Stimulated activated CD4-positive, alpha-beta T cell treated with anti-CD3 and anti-CD28 coated beads, Interleukin-2, amount 100 ng/mL, for 24 hours (primary cell): ENCODE results near the gene UNC13B.
"Not testable (repeated sequence)": the region's sequence is repeated elsewhere in the genome, so short reads cannot be mapped to it uniquely, and the experiment has no call there.

Source experiments
- DNase-seq, 2 donors: peaks; one replicate each; pipeline ENCODE4 v3.0.0-alpha.2; 2020

The UNC13B gene

GRCh38 chr9:35395706-35396101 is 233.9 kb downstream of the UNC13B start:
- DNase-seq: no peak

- no peak for DNase-seq
These were observed 234.9 kb downstream of the UNC13B start for GRCh38 chr9:35396560-35397215.

GRCh38 chr9:35397216-35397698 is 235.4 kb downstream of the UNC13B start:
- no peak for DNase-seq

GRCh38 chr9:35397923-35398322 is 236.1 kb downstream of the UNC13B start:
- no peak for DNase-seq

- no peak for DNase-seq
These were observed 237.0 kb downstream of the UNC13B start for GRCh38 chr9:35398651-35399335.

DNA sequence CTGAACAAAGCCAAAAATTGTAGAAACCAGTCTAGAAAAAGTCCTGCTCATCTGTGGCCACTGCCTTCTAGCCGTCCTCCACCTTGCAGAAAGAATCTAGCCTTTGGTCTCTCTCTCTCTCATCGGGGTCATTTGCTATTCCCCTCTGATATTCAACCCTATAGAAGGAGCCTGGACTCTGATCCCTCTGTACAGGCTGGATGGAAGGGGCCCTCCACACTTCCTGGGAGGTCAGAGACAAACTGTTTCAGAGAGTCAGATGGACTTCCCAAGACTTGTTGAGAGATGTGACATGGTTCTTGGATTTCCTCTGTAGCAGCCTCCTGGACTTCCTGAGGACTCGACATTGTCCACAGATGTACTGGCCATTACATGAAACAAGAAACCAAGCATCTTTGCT is 243.1 kb downstream of the UNC13B start:
- DNase-seq: no peak

DNA sequence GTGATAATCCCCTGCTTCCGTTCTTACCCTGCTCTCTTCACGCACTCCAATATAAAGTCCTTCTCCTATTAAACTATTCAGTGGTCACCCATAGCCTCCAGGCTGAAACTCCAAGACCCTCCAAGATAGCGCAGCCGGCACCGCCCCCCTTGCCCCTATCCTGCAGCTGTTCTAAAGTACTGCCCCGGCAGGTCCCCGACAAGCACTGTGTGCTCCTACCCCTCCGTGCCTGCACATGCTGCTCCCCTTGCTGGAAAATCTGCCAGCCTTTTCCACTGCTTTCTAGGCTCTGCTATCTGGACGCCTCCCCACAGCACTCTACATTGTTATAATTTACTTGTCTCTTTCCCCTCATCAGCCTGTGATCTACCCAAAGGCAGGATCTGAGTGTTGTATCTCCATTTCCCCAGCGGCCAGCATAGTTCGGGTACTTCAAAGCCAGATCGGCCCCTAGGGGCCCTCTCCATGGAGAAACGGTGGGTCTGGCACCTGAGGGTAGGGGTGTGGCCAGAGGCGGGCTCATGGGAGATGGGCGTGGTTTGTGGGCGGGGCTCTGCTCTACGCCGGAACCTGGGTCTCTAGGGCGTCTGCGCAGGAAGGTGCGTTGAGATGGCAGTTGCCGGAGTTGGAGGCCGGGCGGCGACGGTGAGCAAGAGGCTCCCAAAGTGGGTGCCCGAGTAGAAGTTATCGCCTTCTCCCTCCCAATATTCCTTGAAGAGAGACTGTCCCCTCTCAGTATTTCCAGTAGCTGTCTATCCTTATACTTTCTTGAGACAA is 244.6 kb downstream of the UNC13B start:
- peak; percentile 24 to 59 for DNase-seq

- DNase-seq: no peak
These were observed 246.0 kb downstream of the UNC13B start for GRCh38 chr9:35407846-35408245.

DNA sequence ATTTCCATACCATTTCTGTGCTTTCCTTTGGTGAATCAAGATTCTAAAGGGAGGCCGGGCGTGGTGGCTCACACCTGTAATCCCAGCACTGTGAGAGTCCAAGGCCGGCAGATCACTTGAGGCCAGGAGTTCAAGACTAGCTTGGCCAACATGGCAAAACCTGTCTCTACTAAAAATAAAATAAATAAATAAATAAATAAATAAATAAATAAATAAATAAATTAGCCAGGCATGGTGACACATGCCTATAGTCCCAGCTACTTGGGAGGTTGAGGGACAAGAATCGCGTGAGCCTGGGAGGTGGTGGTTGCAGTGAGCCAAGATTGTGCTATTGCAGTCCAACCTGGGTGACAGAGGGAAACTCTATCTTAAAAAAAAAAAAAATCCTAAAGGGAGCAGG is 247.6 kb downstream of the UNC13B start:
- not testable (repeated sequence) for DNase-seq

GRCh38 chr9:35414889-35415288 is 253.1 kb downstream of the UNC13B start:
- no peak for DNase-seq

- DNase-seq: no peak
These were observed 253.7 kb downstream of the UNC13B start for GRCh38 chr9:35415402-35416097.

DNA sequence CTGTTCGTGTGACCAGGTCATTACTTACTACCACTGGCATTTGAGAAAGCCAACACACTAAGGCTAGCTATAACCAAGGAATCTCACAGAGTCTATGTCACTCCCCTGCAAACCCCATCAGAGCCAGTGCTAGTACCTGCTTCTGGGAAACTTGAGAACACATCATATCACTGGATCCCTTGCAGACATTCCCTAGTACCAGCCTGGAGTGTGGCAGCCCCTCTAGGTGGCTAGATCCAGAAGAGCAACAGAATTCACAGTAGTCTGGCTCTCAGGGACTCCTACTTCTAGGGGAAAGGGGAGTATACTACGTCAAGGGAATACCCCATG is 254.3 kb downstream of the UNC13B start:
- DNase-seq: no peak

DNA sequence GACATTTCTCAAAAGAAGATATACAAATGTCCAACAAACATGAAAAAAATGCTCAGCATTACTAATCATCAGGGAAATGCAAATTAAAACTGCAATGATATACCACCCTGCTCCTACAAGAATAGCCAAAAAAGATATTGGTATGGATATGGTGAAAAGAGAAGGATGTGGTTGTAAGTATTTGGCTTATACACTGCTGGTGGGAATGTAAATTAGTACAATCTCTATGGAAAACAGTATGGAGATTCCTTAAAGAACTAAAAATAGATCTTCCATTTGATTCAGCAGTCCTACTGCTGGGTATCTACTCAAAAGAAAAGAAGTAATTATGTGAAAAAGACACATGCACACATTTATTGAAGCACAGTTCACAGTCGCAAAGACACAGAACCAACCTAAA is 260.5 kb downstream of the UNC13B start:
- no peak for DNase-seq

GRCh38 chr9:35422753-35423152 is 260.9 kb downstream of the UNC13B start:
- DNase-seq: no peak

DNA sequence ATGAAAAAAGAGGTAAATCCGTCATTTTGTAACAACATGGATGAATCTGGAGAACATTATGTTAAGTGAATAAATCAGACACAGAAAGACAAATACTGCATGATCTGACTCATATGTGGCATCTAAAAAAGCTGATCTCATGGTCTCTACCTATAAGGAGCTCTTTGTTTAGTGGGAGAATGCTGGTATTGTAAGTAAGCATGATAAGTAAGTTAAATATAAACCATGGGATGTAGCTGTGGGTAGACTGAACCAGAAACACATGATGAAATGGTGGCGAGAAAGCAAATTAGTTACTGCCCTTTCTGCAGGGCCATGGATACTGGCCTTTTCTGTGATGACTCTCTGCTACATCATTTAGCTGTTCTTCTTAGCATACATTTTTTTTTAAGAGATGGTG is 261.7 kb downstream of the UNC13B start:
- DNase-seq: no peak

DNA sequence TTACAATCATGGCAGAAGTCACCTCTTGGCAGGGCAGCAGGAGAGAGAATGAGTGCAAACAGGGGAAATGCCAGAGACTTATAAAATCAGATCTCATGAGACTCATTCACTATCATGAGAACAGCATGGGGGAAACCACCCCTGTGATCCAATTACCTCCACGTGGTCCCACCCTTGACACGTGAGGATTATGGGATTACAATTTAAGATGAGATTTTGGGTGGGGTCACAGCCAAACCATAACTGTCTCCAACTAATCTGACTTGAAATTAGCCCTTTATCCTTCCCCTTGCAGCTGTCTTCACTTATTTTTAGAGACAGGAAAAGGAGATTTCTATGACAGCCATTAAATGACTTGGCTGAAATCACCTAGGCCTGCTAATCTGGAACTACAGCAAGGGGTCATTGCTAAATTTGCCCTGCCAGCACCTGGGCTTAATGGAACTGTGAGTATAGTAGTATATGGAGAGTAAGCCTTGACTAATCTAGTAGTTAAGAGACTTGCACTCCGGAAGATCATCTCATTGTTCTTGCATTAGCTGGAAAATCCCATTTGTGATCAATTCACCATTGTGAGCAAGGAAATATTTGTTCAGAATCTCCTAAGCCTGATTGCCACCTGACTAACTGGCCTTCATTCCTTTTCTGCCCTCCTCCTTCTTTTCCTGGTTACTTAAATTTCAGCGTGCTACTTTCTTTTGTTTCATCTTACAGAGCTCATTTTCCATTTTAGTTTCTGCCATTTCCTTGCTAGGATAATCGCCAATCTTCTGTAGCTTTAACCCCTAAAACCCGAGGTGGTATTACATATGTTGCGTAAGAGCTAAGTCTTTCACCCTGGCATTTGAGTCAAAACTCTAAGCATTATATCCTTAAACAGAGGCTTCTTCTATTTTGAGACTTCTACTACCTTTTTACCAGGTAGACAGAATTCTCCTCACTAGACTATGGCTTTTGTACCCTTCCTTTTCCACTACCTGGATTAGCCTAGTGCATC is 262.8 kb downstream of the UNC13B start:
- DNase-seq: no peak

GRCh38 chr9:35426627-35427026 is 264.8 kb downstream of the UNC13B start:
- no peak for DNase-seq

DNA sequence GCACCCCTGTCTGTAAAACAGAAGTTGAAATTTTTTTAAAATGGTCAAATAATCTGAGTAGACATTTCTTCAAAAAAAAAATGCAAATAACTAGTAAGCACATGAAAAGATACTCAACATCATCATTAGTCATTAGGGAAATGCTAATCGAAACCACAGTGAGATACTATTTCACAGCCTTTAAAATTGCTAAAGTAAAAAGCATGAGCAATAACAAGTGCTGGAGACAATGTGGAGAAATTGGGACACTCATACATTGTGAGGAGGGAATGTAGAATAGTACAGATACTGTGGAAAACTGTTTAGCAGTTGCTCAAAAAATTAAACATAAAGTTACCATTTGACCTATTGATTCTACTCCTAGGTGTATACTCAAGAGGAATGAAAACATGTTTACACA is 269.7 kb downstream of the UNC13B start:
- DNase-seq: no peak

GRCh38 chr9:35432076-35432475 is 270.3 kb downstream of the UNC13B start:
- DNase-seq: no peak

GRCh38 chr9:35436933-35437332 is 275.1 kb downstream of the UNC13B start:
- no peak for DNase-seq

- no peak for DNase-seq
These were observed 284.2 kb downstream of the UNC13B start for GRCh38 chr9:35446012-35446411.

DNA sequence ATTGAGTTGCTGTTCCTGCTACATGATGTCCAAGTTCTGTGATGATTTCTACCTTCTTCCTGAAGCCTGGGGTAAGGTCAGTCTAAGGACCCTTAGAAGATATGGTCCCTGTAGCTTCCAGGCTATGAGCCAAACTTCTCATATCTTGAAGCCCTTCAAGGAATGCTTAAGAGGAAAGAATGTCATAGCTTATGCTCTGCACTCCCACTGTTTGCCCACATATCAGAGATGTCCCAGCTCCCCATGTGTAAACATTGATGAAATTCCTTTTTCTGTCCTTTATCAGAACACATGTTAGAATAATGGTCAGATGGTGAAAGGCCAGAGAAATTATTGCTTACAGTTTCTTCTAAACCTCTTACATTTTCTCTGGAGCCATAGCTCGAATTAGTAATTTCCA is 286.7 kb downstream of the UNC13B start:
- no peak for DNase-seq
